Thymus (tissue), 11 donors: Measurements from ENCODE around the gene ZDHHC16. TPM values are rescaled to one million over a fixed set of nuclear protein-coding genes. Genes with fewer than 3 reads are reported as not detected.
"Not testable (repeated sequence)": the region's sequence is repeated elsewhere in the genome, so short reads cannot be mapped to it uniquely, and the experiment has no call there.

Experiments used
- DNase-seq, 9 donors: peaks; one replicate each; pipeline ENCODE4 v3.0.0-alpha.2; 2013; ENCODE audit warnings: low spot score in 9 of 9, low read depth in 6 of 9, missing footprints in 1 of 9
- H3K27ac ChIP-seq, 2 donors: one replicate each; pipeline ENCODE4 v1.5.1; 2013; ENCODE audit warnings: control low read depth in 1 of 2, low read depth in 1 of 2, low read length in 1 of 2, mild to moderate bottlenecking in 1 of 2, moderate library complexity in 1 of 2
- H3K27me3 ChIP-seq, 2 donors: one replicate each; pipeline ENCODE4 v1.5.1; 2013; ENCODE audit warnings: low read length in 1 of 2; ENCODE audit not compliant: control insufficient read depth in 2 of 2, insufficient read depth in 1 of 2
- H3K36me3 ChIP-seq, 2 donors: one replicate each; pipeline ENCODE4 v1.5.1; 2013; ENCODE audit warnings: low read length in 1 of 2, mild to moderate bottlenecking in 1 of 2, moderate library complexity in 1 of 2; ENCODE audit not compliant: control insufficient read depth in 2 of 2, insufficient read depth in 2 of 2
- H3K4me1 ChIP-seq, 2 donors: one replicate each; pipeline ENCODE4 v1.5.1; 2013; ENCODE audit warnings: low read length in 2 of 2; ENCODE audit not compliant: control insufficient read depth in 2 of 2, insufficient read depth in 2 of 2
- H3K4me3 ChIP-seq, 2 donors: one replicate each; pipeline ENCODE4 v1.5.1; 2013; ENCODE audit warnings: low read length in 2 of 2, control low read depth in 1 of 2, mild to moderate bottlenecking in 1 of 2
- H3K9me3 ChIP-seq, 2 donors: one replicate each; pipeline ENCODE4 v1.5.1; 2013; ENCODE audit warnings: low read length in 1 of 2, mild to moderate bottlenecking in 1 of 2; ENCODE audit not compliant: control insufficient read depth in 2 of 2, insufficient read depth in 1 of 2
- WGBS: extraction: QIAGEN DNeasy Blood & Tissue Kit; methylation state at CpG from one replicate; pipeline ENCODE4 v1.1.7; 2013; 5-methylcytosine and 5-hydroxymethylcytosine counted together
- polyA plus RNA-seq: library from polyadenylated mRNA; stranded (reverse); fragments of 200-250 nt; gene quantifications from one replicate; pipeline ENCODE4 v1.2.3, GENCODE V29; 2013
- total RNA-seq: library from RNA; stranded (reverse); fragments of 120-200 nt; gene quantifications from one replicate; pipeline ENCODE4 v1.2.4, GENCODE V29; 2013
- donor health status: healthy.

ZDHHC16 gene
- total and polyA plus RNA-seq, 2 donors, result 20.8 to 24.4 TPM

DNA sequence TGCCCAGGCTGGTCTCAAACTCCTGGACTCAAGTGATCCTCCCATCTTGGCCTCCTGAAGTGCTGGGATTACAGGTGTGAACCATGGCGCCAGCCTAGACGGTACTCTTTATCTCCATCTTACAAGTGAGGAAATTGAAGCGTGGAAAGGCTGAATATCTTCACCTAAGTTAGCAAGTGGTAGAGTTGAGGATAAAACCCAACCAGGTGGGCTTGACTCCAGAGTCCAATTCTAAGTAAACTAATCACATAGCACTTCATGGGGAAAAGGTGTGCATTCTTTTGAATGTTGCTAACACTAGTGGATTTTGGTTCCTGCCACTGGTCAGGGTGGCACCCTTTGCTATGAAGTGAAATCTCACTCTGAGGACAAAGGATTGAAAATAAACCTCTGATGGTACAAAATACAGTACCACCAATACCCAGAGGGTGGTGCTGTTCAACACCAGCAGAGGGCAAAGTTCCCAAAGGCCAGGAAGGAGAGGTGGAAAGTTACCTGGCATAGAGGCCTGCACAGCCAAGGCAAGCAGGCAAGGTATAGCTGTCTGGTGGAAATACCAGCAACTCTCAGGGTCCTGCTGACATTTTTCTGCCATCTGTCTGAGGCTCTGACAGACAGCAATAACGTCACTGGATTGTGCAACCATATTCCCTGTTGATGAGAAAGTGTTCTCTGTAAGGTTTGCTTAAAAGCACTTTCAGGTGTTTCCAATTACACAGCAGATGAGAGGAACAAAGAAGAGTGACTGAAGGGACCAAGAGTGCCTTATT, 17.6 kb downstream of the ZDHHC16 start:
- peak in 7 of 9 donors; percentile 18 to 59 (median 47) for DNase-seq
- Histone ChIP-seq H3K9me3 (no peaks in the 10 kb centered on the region), H3K4me1 (no peaks in the 10 kb centered on the region), H3K27me3 (no peaks in the 10 kb centered on the region), H3K27ac (no peak overlapping the region), H3K36me3 (peaks cover 86 to 95% of the 10 kb centered on the region in 2 donors), H3K4me3 (no peak overlapping the region)
- WGBS, result 96% methylated on average over 4 of the region's 4 CpGs

DNA sequence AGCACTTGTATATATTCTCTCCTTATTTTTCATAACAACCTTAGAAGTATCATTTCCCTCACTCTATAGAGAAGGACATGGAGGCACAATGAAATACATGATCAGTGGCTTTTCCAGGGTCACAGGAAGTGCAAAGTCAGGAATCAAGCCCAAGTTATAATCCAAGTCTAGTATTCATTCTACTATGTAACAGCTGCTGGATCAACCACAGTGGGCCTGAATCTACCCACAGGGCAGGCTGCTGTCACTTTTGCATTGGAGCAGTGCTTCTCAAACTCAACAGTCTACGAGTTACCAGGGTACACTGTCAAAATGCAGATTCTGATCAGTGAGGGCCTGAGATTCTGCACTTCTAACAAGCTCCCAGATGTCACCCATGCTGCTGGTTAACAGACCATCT, 18.3 kb downstream of the ZDHHC16 start:
- Histone ChIP-seq H3K9me3 (no peaks in the 10 kb centered on the region), H3K27me3 (no peaks in the 10 kb centered on the region), H3K27ac (no peak overlapping the region), H3K4me1 (no peaks in the 10 kb centered on the region), H3K4me3 (no peak overlapping the region), H3K36me3 (peaks cover 86 to 93% of the 10 kb centered on the region in 2 donors)
- 88% methylated on average over 1 of the region's 1 CpG for WGBS
- DNase-seq, result no peak

DNA sequence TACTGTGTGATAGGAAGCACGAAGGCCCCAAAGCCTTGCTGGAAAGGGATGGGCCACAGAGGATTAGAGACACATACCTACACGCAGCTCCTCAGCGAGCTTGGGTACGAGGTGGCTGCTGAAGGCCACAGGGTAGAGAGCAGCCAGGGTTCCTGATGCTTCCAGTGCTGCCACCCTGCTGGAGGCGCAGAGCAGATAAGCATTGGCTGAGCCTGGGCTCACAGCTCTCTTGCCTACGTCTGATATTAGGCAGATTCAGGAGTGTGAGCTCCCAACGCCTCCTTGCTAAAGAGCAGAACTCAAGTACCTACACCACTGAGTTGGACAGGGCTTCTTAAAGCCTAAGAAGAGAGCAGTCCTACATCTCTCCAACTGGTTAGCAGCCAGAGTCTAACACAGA, 20.0 kb downstream of the ZDHHC16 start:
- no peaks in the 10 kb centered on the region for H3K4me1 ChIP-seq
- H3K27me3 ChIP-seq, result no peaks in the 10 kb centered on the region
- no peak for DNase-seq
- H3K4me3 ChIP-seq, result no peak overlapping the region
- H3K27ac ChIP-seq, result no peak overlapping the region
- peaks cover 85 to 92% of the 10 kb centered on the region in 2 donors for H3K36me3 ChIP-seq
- no peaks in the 10 kb centered on the region for H3K9me3 ChIP-seq
- WGBS, result over 99% methylated on average over 7 of the region's 7 CpGs

DNA sequence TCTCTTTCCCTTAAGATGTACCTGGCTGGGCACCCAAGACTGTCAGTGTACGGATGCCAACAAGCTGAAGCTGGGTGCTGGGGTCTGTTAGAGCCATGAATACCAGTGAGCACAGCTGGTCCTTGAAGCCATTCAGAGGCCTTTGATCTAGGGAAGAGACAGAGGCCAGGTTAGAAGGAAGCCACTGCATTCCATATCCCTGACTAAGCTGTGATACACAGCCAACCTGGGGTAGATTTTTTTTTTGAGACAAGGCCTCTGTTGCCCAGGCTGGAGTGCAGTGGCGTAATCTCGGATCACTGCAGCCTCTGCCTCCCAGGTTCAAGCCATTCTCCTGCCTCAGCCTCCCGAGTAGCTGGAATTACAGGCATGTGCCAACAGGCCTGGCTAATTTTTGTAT, 20.8 kb downstream of the ZDHHC16 start:
- Histone ChIP-seq H3K4me3 (no peak overlapping the region), H3K4me1 (no peaks in the 10 kb centered on the region), H3K9me3 (no peaks in the 10 kb centered on the region), H3K36me3 (peaks cover 77 to 91% of the 10 kb centered on the region in 2 donors), H3K27ac (no peak overlapping the region), H3K27me3 (no peaks in the 10 kb centered on the region)
- DNase-seq, result no peak
- WGBS, result 96% methylated on average over 4 of the region's 4 CpGs

DNA sequence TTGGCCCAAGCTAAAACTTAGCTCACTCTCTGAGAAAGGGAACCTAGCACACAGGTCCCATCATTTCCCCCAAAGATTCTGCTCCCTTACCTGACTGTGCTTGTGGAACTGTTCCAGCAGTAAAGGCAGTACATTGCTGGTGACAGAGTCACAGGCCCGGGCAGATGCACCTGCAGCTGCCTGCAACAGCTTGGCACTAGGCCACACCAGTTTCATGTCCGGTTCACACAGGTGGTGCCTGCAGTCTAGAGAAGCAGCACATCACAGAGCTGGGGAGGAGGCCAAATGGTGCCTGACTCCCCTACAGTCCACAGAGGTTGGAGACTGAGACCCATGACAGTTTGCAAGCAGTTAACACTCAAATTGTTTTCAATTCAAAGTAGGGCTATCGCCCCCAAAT, 22.2 kb downstream of the ZDHHC16 start:
- no peaks in the 10 kb centered on the region for H3K9me3 ChIP-seq
- H3K27me3 ChIP-seq, result no peaks in the 10 kb centered on the region
- peak in 3 of 9 donors; percentile 13 to 31 (median 23) for DNase-seq
- peak overlapping the region; percentile 27 to 32 for H3K27ac ChIP-seq
- 58% methylated on average over 3 of the region's 3 CpGs for WGBS
- H3K4me3 ChIP-seq, result no peak overlapping the region
- no peaks in the 10 kb centered on the region for H3K4me1 ChIP-seq
- H3K36me3 ChIP-seq, result peaks cover 78 to 89% of the 10 kb centered on the region in 2 donors

DNA sequence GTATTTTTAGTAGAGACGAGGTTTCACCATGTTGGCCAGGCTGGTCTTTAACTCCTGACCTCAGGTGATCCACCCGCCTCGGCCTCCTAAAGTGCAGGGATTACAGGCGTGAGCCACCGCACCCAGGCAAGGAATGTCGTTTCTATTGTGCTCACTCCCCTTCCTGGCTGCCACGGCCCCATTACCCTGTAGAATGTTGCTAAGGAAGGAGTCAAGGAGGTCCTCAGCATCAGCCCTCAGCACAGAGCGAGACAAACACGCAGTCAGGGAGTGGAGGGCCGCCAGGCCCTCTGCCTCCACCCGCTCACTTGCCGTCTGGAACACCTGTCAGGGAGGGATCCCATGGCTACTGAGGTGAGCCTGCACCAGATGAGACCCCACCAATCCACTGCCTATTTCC, 22.8 kb downstream of the ZDHHC16 start:
- not testable (repeated sequence) for H3K4me3 ChIP-seq, H3K9me3 ChIP-seq, DNase-seq, H3K4me1 ChIP-seq, H3K27ac ChIP-seq, H3K27me3 ChIP-seq
- 98% methylated on average over 12 of the region's 12 CpGs for WGBS
- peaks cover 79 to 88% of the 10 kb centered on the region in 2 donors for H3K36me3 ChIP-seq

DNA sequence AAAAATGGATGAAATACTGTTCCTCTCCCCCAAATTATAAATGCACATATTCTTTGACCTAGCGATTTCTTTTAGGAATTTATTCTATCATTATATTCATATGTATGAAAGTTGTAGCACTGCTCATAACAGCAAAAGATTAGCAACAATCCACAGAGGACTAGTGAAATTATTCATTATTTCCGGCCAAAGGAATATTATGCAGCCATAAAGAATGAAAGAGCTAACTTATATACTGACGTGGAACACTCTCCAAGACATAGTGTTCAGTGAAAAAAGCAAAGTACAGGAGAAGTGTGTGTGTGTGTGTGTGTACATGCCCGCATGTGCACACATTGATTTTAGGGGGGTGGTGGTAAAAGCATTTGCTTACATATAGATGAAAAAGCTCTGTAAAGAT, 28.9 kb downstream of the ZDHHC16 start:
- DNase-seq, result no peak
- H3K27me3 ChIP-seq, result no peaks in the 10 kb centered on the region
- H3K4me3 ChIP-seq, result no peak overlapping the region
- H3K27ac ChIP-seq, result no peak overlapping the region
- no peaks in the 10 kb centered on the region for H3K9me3 ChIP-seq
- H3K4me1 ChIP-seq, result no peaks in the 10 kb centered on the region
- WGBS, result 98% methylated on average over 4 of the region's 4 CpGs
- peaks cover 68 to 87% of the 10 kb centered on the region in 2 donors for H3K36me3 ChIP-seq

DNA sequence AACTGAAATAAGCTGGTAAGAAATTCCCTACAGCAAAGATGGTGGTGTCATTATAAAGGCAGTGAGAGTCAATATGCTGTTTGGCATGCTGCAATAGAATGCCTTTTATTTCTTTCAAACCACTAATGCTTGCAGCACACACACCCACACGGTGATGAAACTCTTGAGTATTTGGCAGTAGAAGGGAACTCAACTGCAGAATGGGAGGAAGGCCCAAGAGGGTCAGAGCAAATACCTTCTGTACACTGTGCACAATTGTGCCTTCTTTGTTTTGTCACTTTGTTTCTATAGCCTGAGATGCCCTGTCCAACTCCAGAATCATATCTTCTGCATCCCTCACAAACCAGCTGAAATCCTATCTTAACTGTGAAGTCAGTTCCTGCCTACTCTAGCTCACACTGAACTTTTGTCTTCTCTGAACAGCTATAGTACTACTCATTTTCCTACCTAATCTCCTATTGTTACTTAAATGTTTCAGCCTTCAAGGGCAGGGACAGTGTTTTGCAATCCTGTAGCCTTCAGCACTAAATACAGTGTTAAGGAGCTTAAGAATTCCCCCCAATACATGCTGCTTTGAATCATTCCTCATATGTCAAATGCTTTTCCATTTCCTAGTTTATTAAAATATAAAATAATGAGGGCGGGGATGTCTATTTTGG, 30.1 kb downstream of the ZDHHC16 start:
- Histone ChIP-seq H3K9me3 (no peaks in the 10 kb centered on the region), H3K36me3 (peaks cover 64 to 88% of the 10 kb centered on the region in 2 donors), H3K4me1 (no peaks in the 10 kb centered on the region), H3K27me3 (no peaks in the 10 kb centered on the region), H3K27ac (no peak overlapping the region), H3K4me3 (no peak overlapping the region)
- DNase-seq, result no peak
- 97% methylated on average over 2 of the region's 2 CpGs for WGBS

DNA sequence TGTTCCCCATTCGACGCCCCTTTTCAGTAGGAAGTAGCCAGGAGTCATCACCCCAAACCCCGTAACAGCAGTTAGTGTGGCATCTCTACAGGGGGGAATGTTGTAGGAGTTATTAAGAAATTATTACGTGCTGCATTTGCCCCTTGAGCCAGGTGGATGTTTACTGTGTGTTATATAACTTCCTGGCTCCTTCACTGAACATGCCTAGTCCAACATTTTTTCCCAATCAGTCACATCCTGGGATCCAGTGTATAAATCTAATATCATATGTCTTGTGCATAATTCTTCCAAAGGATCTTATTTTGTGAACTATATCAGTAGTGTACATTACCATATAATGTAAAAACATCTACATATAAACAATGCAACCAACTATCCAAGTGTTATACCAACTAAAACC, 33.4 kb downstream of the ZDHHC16 start:
- WGBS, result 99% methylated on average over 4 of the region's 4 CpGs
- peaks cover 50 to 78% of the 10 kb centered on the region in 2 donors for H3K36me3 ChIP-seq
- H3K4me3 ChIP-seq, H3K9me3 ChIP-seq, H3K27ac ChIP-seq, DNase-seq, H3K4me1 ChIP-seq, H3K27me3 ChIP-seq: not testable (repeated sequence)
